Epithelial cell of esophagus (primary cell): ENCODE results near the gene MCRIP2.

Experiments used
- DNase-seq: peaks from one replicate; pipeline ENCODE4 v3.0.0; 2010; ENCODE audit warnings: low read depth
- H3K4me3 ChIP-seq: 2 replicates; pipeline ENCODE4 v1.5.1; 2011; ENCODE audit warnings: mild to moderate bottlenecking, low read length, control low read depth
- TF ChIP-seq, protein P1 (sequence below): IDR thresholded peaks from 2 replicates; pipeline ENCODE4 v1.5.1; 2011; ENCODE audit warnings: low read depth, mild to moderate bottlenecking, low read length, control low read depth, inconsistent platforms; ENCODE audit not compliant: insufficient read depth; ENCODE audit errors: missing control alignments

The MCRIP2 gene

GRCh38 chr16:608019-608418 lies 33.6 kb upstream of the MCRIP2 start:
- TF ChIP-seq, protein P1, sequence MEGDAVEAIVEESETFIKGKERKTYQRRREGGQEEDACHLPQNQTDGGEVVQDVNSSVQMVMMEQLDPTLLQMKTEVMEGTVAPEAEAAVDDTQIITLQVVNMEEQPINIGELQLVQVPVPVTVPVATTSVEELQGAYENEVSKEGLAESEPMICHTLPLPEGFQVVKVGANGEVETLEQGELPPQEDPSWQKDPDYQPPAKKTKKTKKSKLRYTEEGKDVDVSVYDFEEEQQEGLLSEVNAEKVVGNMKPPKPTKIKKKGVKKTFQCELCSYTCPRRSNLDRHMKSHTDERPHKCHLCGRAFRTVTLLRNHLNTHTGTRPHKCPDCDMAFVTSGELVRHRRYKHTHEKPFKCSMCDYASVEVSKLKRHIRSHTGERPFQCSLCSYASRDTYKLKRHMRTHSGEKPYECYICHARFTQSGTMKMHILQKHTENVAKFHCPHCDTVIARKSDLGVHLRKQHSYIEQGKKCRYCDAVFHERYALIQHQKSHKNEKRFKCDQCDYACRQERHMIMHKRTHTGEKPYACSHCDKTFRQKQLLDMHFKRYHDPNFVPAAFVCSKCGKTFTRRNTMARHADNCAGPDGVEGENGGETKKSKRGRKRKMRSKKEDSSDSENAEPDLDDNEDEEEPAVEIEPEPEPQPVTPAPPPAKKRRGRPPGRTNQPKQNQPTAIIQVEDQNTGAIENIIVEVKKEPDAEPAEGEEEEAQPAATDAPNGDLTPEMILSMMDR: no peak
- no peak overlapping the region for H3K4me3 ChIP-seq
- DNase-seq: peak; percentile 55

DNA sequence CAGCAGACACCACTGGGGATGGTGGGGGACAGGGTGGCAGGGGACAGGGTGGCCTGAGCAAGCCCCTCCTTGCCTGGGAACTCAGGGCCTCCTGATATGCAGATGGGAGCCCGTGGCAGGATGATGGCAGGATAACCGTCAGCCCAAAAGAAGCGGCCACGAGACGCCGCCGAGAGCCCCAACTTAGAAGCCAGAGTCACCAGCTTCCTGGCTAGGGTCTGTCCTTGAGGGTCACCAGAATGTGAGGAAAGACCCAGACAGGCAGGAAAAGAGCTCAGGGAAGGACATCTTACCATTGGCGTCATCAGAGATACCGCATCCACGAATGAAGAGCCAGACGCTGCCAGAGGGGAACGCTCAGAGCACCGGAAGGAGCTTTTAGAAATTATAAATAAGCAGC lies 32.3 kb upstream of the MCRIP2 start:
- no peak overlapping the region for H3K4me3 ChIP-seq
- TF ChIP-seq, protein P1: no peak
- DNase-seq: no peak

DNA sequence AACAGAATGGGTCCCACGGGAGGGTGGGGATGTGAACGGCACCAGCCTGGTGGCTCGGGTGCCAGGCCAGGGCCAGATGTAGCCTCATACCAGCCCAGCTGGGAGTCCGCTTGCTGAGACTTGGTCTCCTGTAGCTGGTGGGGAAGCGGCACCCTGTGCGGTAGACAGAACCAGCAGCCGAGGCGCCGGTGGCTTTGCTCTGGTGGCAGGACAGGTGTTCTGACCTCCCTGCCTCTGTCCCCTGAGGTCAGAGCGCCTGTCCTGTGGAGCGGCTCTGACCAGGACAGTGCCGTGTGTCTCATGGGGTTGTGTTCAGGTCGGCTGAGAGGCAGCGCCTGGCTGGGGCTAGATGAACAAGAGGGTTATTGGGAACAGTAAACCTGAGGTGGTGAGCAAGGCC lies 31.6 kb upstream of the MCRIP2 start:
- H3K4me3 ChIP-seq: no peak overlapping the region
- TF ChIP-seq, protein P1: no peak
- no peak for DNase-seq

GRCh38 chr16:610513-611381 lies 30.9 kb upstream of the MCRIP2 start:
- TF ChIP-seq, protein P1: peak; percentile 80
- DNase-seq: peak; percentile 83
- no peak overlapping the region for H3K4me3 ChIP-seq

- no peak overlapping the region for H3K4me3 ChIP-seq
- TF ChIP-seq, protein P1: no peak
- DNase-seq: no peak
Measured at GRCh38 chr16:615122-615521, 26.5 kb upstream of the MCRIP2 start.

- H3K4me3 ChIP-seq: no peak overlapping the region
- no peak for DNase-seq
- TF ChIP-seq, protein P1: no peak
Measured at GRCh38 chr16:616733-617586, 24.7 kb upstream of the MCRIP2 start.
